ENCODE measurements around the gene RALB. TPM values are rescaled to one million over a fixed set of nuclear protein-coding genes. Genes with fewer than 3 reads are reported as not detected.
A peak's percentile ranks its signal among the peaks of the same experiment; 100 is the strongest.

Gene RALB
- total RNA-seq, 6 donors from 2014 or later = 23.0 to 85.8 (median 46.5) TPM

DNA sequence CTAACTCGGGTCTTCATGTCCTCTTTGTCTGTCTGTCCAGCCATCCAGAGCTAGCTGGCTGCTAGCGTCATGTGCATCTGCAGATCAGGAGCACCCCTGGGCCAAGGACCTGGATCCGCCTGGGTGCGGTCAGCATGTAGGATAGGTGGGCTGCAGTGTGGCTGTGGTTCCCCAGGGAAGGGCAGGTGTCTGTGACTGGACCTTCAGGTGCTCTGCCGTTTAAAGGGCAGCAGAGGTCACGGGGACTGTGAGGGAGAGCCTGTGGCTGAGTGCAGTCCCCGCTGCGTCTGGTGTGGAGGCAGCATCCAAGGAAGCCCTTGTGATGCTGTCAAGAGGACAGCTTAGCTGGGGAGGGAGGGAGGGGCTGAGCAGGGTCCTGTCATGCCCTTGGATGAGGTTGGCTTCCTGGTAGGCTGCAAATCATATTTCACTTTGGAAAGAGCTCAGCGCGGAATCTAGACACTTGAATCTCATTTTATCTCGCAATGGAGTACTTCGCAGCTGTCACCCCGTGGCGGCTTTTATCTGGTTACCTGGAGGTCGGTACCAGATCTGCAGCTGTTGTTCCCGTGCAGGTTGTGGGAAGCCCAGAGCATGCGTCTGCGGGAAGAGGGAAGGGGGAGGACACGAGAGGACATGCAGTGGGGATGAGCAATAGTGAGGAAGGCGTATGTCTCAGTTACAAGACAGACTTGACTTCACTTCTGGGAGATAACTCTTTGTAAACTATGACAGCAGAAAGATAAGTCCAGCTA lies 5.9 kb upstream of the RALB start:
- Histone ChIP-seq H3K4me1 (peaks cover 10 to 23% (median 21%) of the 10 kb centered on the region in 4 donors), H3K4me3 (no peak overlapping the region), H3K27me3 (no peaks in the 10 kb centered on the region), H3K9me3 (no peaks in the 10 kb centered on the region), H3K36me3 (no peaks in the 10 kb centered on the region), H3K27ac (no peak overlapping the region)
- DNase-seq = no peak
- no peak for ATAC-seq (ENCODE audit: low FRiP score in 2 of 2)
- 77 to 80% methylated on average over 16 to 20 of the region's 20 CpGs for WGBS, 2 donors
- TF ChIP-seq, protein P1, sequence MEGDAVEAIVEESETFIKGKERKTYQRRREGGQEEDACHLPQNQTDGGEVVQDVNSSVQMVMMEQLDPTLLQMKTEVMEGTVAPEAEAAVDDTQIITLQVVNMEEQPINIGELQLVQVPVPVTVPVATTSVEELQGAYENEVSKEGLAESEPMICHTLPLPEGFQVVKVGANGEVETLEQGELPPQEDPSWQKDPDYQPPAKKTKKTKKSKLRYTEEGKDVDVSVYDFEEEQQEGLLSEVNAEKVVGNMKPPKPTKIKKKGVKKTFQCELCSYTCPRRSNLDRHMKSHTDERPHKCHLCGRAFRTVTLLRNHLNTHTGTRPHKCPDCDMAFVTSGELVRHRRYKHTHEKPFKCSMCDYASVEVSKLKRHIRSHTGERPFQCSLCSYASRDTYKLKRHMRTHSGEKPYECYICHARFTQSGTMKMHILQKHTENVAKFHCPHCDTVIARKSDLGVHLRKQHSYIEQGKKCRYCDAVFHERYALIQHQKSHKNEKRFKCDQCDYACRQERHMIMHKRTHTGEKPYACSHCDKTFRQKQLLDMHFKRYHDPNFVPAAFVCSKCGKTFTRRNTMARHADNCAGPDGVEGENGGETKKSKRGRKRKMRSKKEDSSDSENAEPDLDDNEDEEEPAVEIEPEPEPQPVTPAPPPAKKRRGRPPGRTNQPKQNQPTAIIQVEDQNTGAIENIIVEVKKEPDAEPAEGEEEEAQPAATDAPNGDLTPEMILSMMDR (IDR thresholded peaks at IDR 0.05) = no peak
- no peak for TF ChIP-seq POLR2AphosphoS5 (IDR thresholded peaks at IDR 0.05)
- TF ChIP-seq EP300 (IDR thresholded peaks at IDR 0.05) = no peak
- no peak for TF ChIP-seq POLR2A (IDR thresholded peaks at IDR 0.05)

GRCh38 chr2:120247851-120248250 lies 4.8 kb upstream of the RALB start:
- TF ChIP-seq POLR2AphosphoS5 (IDR thresholded peaks at IDR 0.05) (no peak), POLR2A (IDR thresholded peaks at IDR 0.05) (no peak), EP300 (IDR thresholded peaks at IDR 0.05) (no peak)
- TF ChIP-seq, protein P1 (IDR thresholded peaks at IDR 0.05) = no peak
- DNase-seq = no peak
- Histone ChIP-seq H3K4me3 (no peak overlapping the region), H3K9me3 (no peaks in the 10 kb centered on the region), H3K27ac (no peak overlapping the region), H3K27me3 (no peaks in the 10 kb centered on the region), H3K36me3 (no peaks in the 10 kb centered on the region), H3K4me1 (peaks cover 13 to 27% (median 25%) of the 10 kb centered on the region in 4 donors)
- WGBS, 2 donors = 60 to 62% methylated on average over 6 of the region's 6 CpGs
- ATAC-seq (ENCODE audit: low FRiP score in 2 of 2) = no peak

GRCh38 chr2:120250640-120251039 lies 2.0 kb upstream of the RALB start:
- TF ChIP-seq POLR2AphosphoS5 (IDR thresholded peaks at IDR 0.05) (no peak), POLR2A (IDR thresholded peaks at IDR 0.05) (no peak), EP300 (IDR thresholded peaks at IDR 0.05) (no peak)
- TF ChIP-seq, protein P1 (IDR thresholded peaks at IDR 0.05) = no peak
- 83 to 95% methylated on average over 3 to 4 of the region's 4 CpGs for WGBS, 2 donors
- no peak for ATAC-seq (ENCODE audit: low FRiP score in 2 of 2)
- Histone ChIP-seq H3K27ac (no peak overlapping the region), H3K27me3 (no peaks in the 10 kb centered on the region), H3K4me3 (no peak overlapping the region), H3K36me3 (no peaks in the 10 kb centered on the region), H3K4me1 (peaks cover 18 to 35% (median 27%) of the 10 kb centered on the region in 4 donors), H3K9me3 (no peaks in the 10 kb centered on the region)
- no peak for DNase-seq

GRCh38 chr2:120251078-120251477 lies 1.6 kb upstream of the RALB start:
- H3K27me3 ChIP-seq = no peaks in the 10 kb centered on the region
- H3K9me3 ChIP-seq = no peaks in the 10 kb centered on the region
- DNase-seq (no peak), ATAC-seq (ENCODE audit: low FRiP score in 2 of 2) (no peak)
- no peak for TF ChIP-seq EP300 (IDR thresholded peaks at IDR 0.05)
- no peak for TF ChIP-seq POLR2A (IDR thresholded peaks at IDR 0.05)
- TF ChIP-seq, protein P1 (IDR thresholded peaks at IDR 0.05) = no peak
- no peak for TF ChIP-seq POLR2AphosphoS5 (IDR thresholded peaks at IDR 0.05)
- H3K4me3 ChIP-seq = no peak overlapping the region
- H3K27ac ChIP-seq = no peak overlapping the region
- H3K36me3 ChIP-seq = no peaks in the 10 kb centered on the region
- peaks cover 18 to 34% (median 24%) of the 10 kb centered on the region in 4 donors for H3K4me1 ChIP-seq
- WGBS, 2 donors = 75 to 79% methylated on average over 3 of the region's 3 CpGs

DNA sequence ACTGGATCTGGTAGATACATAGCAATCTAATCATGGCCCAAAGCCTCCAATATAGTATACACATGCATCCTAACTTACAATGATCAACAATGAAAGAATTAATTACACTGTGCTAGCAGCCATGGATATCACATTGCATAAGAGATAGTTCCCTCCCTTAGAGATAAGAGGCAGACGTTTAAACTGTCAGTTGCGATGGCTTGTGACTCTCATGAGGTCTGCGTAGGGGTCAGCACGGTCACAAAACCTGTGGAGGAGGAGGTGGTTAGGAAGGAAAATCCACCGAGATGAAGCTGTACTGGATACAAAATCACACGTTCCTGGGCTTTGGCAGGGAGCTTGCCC lies 800 bp upstream of the RALB start:
- DNase-seq = no peak
- no peaks in the 10 kb centered on the region for H3K9me3 ChIP-seq
- H3K27ac ChIP-seq = peak overlapping the region; percentile 94 to 99 (median 95)
- WGBS, 2 donors = 17% methylated on average over 6 of the region's 6 CpGs
- no peak for ATAC-seq (ENCODE audit: low FRiP score in 2 of 2)
- peak overlapping the region; percentile 73 to 98 (median 92) for H3K4me3 ChIP-seq
- H3K4me1 ChIP-seq = peaks cover 18 to 41% (median 27%) of the 10 kb centered on the region in 4 donors
- TF ChIP-seq, protein P1 (IDR thresholded peaks at IDR 0.05) = no peak
- TF ChIP-seq POLR2AphosphoS5 (IDR thresholded peaks at IDR 0.05) (no peak), POLR2A (IDR thresholded peaks at IDR 0.05) (no peak), EP300 (IDR thresholded peaks at IDR 0.05) (no peak)
- H3K36me3 ChIP-seq = no peaks in the 10 kb centered on the region
- H3K27me3 ChIP-seq = no peaks in the 10 kb centered on the region

Data from upper lobe of left lung (tissue), 6 donors.